Effector memory CD8-positive, alpha-beta T cell (primary cell): Measurements from ENCODE around the gene TNS2.
A peak's percentile ranks its signal among the peaks of the same experiment; 100 is the strongest.

ENCODE experiments used
- ATAC-seq: fragments of 150-1000 bp; cut with Tn5 transposase; replicated peaks from 2 replicates; pipeline ENCODE4 v1.10.0; 2021; ENCODE audit warnings: mild to moderate bottlenecking, moderate library complexity
- DNase-seq, 3 experiments: peaks; one replicate each; pipeline ENCODE4 v3.0.0; 2021
- H3K27ac Mint-ChIP-seq, 2 donors: one replicate each; pipeline ENCODE4 v1.8.0; 2022; ENCODE audit warnings: mild to moderate bottlenecking in 2 of 2, mixed read lengths in 2 of 2, moderate library complexity in 2 of 2
- H3K27me3 Mint-ChIP-seq, 2 donors: one replicate each; pipeline ENCODE4 v1.8.0; 2022; ENCODE audit warnings: mixed read lengths in 2 of 2
- H3K36me3 Mint-ChIP-seq: one replicate; pipeline ENCODE4 v1.8.0; 2022; ENCODE audit warnings: mild to moderate bottlenecking, moderate library complexity, mixed read lengths; ENCODE audit not compliant: insufficient read depth
- H3K4me1 Mint-ChIP-seq, 2 donors: one replicate each; pipeline ENCODE4 v1.8.0; 2022; ENCODE audit warnings: low read depth in 2 of 2, mixed read lengths in 2 of 2
- H3K4me3 Mint-ChIP-seq, 2 donors: one replicate each; pipeline ENCODE4 v1.8.0; 2022; ENCODE audit warnings: mild to moderate bottlenecking in 2 of 2, mixed read lengths in 2 of 2, moderate library complexity in 2 of 2
- H3K9me3 Mint-ChIP-seq, 2 donors: one replicate each; pipeline ENCODE4 v1.8.0; 2022; ENCODE audit warnings: mixed read lengths in 2 of 2

Gene TNS2

DNA sequence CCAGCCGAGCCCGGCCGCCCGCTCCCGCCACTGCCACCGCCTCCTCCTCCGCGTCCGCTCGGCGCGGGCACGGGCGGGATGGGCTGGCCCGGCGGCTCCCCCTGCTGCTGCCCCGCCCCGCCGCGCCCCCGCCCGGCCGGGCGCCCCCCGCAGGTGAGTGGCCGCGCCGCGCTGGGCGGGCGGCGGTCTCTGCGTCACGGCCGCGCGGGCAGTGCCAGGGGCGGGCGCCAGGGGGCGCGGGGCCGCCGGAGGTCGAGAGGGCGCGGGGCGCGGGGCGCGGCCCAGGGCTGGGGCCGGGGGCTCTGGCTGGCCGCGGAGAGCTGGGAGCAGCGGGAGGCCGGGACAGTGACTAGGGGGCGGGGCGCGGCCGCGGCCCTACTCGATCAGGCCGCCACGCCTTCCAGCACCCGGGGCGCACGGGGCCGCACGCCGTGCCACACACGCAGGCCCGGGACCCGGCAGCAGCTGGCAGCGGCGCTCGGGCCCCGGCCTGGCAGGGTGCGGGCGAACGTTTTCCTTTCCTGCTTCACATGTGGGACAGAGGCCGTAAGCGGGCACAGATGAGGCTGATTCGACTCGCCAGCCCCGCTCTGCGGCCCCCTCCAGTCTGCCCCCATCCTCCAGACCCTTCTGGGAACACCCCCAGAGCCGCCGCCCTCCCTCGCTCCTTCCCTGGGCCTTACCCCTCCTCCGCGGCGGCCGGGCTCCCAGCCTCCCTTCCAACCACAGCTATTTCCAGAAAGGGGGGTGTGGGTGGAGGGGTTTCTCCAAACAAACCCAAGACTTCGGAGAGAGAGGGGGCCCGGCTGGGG, 2.4 kb upstream of the TNS2 start:
- Mint-ChIP-seq H3K9me3 (no peaks in the 10 kb centered on the region), H3K36me3 (peaks cover 6% of the 10 kb centered on the region), H3K4me1 (peaks cover 4 to 19% of the 10 kb centered on the region in 2 donors), H3K4me3 (peak overlapping the region; percentile 88 to 93), H3K27ac (peak overlapping the region; percentile 85 to 92), H3K27me3 (no peaks in the 10 kb centered on the region)
- ATAC-seq, result peak; percentile 83
- DNase-seq, result peak; percentile 66 to 75 (median 71)

DNA sequence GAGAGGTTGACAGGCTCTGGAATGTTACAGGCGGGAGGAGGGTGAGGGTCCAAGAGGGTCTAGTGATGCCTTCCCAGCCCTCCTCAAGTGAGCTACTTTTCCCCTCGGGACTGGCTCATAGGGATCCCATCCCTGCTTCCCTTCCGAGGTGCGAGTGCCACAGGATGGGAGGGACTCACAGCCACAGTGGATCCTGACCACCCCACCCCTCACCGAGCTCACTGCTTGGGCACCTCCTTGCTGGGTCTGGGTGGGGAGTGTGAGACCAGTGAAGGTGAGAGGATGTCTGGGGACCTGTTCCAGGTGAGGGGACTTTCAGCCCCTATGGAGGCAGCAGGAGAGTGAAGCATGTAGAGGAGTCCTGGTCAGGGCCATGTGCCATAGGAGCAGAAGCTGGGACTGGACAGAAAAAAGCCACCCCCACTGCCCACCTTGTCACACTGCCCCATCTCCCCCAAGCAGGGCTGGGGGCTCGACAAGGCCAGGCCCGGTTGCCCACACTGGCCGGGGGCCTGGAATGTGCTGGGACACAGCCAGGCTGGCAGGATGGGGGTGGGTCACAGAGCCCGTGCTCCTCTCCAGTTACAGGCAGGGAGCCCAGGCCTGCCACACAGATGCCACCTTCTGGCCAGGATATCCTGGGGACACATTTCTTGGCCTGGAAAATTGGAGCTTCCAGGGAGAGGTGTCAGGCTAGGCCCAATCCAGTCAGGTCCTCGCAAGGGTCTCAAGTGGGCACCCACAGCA, 1.7 kb upstream of the TNS2 start:
- no peak for DNase-seq
- Mint-ChIP-seq H3K27me3 (no peaks in the 10 kb centered on the region), H3K36me3 (peaks cover 3% of the 10 kb centered on the region), H3K9me3 (no peaks in the 10 kb centered on the region), H3K27ac (peak overlapping the region in 1 of 2 donors; percentile 77), H3K4me3 (peak overlapping the region; percentile 62 to 67), H3K4me1 (peaks cover 4 to 19% of the 10 kb centered on the region in 2 donors)
- no peak for ATAC-seq

DNA sequence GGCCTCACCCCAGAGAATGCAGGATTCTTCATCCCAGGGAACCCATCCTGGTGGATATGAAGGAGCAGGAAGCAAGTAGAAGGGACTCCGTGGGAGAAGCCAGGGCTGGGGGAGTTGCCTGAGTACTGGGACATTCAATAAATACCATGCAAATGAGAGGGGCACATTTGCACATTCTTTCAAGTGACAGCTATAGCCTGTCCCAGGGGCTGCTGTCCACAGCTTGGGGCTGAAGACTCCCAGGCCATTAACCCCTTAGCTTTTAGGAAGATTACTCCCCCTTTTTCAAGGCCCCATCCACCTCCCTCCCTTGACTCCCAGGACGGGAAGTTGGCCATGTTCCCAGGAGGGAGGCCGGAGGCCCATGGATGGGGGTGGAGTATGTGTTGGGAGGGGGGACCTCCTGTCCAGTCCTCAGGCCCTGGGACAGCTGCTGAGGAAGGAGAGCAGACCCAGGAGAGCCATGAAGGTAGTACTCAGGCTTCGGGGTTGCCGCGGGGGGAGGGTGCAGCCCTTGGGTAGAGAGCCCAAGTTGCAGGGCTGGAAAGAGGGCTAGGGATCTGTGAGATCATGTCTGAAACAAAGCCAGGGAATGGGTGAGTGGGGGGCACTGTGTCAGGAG, 974 bp upstream of the TNS2 start:
- ATAC-seq, result no peak
- H3K9me3 Mint-ChIP-seq, result no peaks in the 10 kb centered on the region
- peaks cover 1% of the 10 kb centered on the region for H3K36me3 Mint-ChIP-seq
- no peaks in the 10 kb centered on the region for H3K27me3 Mint-ChIP-seq
- no peak for DNase-seq
- peaks cover 6 to 19% of the 10 kb centered on the region in 2 donors for H3K4me1 Mint-ChIP-seq
- no peak overlapping the region for H3K4me3 Mint-ChIP-seq
- peak overlapping the region in 1 of 2 donors; percentile 77 for H3K27ac Mint-ChIP-seq

DNA sequence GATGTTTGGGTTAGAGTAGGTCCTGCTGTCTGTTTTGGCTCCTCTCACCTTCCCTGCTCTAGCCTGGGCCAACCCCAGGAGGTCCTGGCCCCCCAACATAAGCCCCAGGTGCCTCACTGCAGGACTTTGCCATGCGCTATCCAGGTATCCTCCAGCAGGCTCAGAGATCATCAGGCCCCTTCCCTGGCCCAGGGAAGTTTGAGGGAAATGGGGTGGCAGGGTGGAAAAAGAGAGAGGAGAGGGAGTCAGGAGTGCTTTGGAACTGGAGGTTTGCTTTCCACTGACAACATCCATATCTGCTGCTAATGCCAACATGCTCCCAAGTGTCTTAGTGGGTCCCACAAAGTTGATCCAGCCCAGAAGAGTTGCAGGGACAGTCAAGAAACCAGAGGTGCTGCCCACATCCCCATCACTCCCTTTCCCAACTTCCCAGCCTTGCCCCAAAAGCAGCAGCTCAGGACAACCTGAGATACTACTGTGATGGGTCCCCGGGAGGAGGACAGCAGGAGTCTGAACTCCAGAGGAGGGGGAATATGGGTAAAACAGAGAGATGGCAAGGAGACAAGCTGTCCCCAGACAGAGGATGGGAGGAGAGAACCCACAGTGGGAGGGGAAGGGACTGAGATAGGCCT, 677 bp downstream of the TNS2 start:
- peaks cover 13 to 23% of the 10 kb centered on the region in 2 donors for H3K4me1 Mint-ChIP-seq
- H3K36me3 Mint-ChIP-seq, result peaks cover 6% of the 10 kb centered on the region
- ATAC-seq, result no peak
- H3K27ac Mint-ChIP-seq, result peak overlapping the region; percentile 25 to 33
- H3K4me3 Mint-ChIP-seq, result no peak overlapping the region
- no peaks in the 10 kb centered on the region for H3K27me3 Mint-ChIP-seq
- no peak for DNase-seq
- H3K9me3 Mint-ChIP-seq, result no peaks in the 10 kb centered on the region

DNA sequence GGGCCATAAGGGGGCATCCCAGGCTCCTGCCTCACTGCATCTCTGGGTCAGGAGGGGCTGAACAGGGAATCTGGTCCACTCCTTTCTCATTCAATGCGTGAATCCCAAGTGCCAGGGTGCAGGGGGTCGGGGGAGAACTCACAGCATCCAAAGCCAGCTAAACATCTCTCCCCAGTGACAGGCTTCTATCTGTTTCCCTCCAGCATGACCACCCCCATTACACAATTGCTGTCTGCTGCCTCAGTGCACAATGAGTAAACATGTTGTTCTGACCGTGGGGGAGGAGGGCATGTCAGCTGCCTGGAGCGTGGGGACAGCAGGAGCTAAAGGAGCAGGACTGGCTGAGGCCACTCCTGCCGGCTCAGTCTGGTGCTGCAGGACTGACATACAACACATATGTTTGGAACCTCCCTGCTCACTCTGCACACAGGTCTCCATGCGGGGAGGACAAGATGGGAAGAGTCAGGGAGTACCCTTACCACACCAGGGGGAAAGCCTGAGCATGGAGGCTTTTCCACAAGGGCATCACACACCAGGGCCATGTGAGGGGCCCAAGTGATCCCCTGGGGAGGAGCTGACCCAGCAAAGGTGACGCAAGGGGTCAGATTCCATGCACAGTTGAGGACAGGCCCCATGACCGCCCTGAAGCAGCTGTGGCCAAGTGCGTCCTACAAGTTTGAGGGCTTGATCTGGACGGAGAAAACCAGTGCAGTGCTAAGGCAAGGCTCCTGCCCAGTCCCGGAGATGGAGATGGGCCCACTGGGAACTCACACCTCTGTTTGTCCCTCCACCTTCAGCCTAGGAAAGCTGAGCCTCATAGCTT, 1.4 kb downstream of the TNS2 start:
- DNase-seq (no peak), ATAC-seq (no peak)
- Mint-ChIP-seq H3K4me1 (peaks cover 14 to 20% of the 10 kb centered on the region in 2 donors), H3K9me3 (no peaks in the 10 kb centered on the region), H3K27me3 (no peaks in the 10 kb centered on the region), H3K36me3 (peaks cover 6% of the 10 kb centered on the region), H3K4me3 (no peak overlapping the region), H3K27ac (peak overlapping the region in 1 of 2 donors; percentile 33)

DNA sequence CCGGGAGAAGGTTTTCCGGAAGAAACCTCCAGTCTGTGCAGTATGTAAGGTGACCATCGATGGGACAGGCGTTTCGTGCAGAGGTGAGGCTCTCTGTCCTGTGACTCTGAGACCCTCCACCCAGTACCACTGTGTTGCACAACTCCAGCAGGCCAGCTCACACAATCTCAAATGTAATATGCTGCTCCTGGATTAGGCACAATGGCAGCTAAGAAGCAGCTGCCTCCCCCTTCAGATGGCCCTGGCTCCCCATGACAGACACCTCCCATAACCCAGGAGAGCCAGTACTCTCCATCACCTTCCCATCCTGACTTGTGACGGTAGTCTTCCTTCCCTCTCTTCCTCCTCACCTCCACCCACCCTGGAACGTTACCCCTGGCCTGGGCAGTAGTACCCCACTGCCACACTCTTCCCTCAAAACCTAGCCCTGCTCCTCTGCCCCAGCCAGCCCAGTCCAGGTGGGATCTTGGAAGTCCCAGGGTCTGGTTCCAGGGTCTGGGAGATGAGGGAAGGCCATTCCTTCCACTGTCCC, 2.1 kb downstream of the TNS2 start:
- Mint-ChIP-seq H3K36me3 (peaks cover 6% of the 10 kb centered on the region), H3K27me3 (no peaks in the 10 kb centered on the region), H3K27ac (peak overlapping the region in 1 of 2 donors; percentile 67), H3K4me1 (peaks cover 10 to 14% of the 10 kb centered on the region in 2 donors), H3K4me3 (no peak overlapping the region), H3K9me3 (no peaks in the 10 kb centered on the region)
- DNase-seq (no peak), ATAC-seq (no peak)

DNA sequence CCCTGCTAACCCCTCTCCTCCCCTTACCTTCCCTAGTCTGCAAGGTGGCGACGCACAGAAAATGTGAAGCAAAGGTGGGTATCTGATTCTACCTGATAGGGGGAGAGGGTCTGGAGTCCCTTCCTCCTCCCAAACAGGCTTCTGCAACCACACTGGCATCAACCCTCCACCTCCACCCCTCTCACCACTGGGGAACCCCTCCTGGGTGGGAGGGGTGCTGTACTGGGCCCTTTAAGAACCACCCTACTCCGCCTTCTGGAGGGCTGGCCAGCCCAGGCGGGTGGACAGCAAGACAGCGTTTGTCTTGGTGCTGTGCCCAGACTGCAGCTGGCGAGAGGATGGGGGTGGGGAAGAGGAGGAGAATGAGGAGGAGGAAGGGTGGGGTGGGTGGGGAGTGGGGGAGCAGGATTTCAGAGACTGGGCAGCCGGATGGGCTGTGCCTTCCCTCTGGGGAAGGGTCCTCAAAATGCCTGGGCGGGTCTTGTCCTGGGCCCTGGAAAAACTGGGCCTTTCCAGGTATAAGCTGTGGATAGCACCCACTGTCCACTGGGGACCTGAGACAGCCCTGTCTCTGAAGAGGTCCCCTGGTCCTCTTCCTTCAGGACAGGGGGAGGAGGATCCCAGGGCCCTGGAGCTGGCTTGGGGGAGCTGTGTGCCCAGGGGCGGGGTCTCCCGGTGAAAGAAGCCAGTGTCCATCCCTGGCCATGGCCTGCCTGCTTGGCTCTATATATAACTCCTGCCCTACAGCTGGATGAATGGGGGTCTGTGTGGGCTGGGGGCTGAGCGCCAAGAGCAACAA, 2.8 kb downstream of the TNS2 start:
- peak overlapping the region in 1 of 2 donors; percentile 67 for H3K27ac Mint-ChIP-seq
- peaks cover 0 to under 1% of the 10 kb centered on the region in 2 donors for H3K27me3 Mint-ChIP-seq
- DNase-seq (no peak), ATAC-seq (no peak)
- H3K4me3 Mint-ChIP-seq, result no peak overlapping the region
- peaks cover 6% of the 10 kb centered on the region for H3K36me3 Mint-ChIP-seq
- peaks cover 10 to 14% of the 10 kb centered on the region in 2 donors for H3K4me1 Mint-ChIP-seq
- no peaks in the 10 kb centered on the region for H3K9me3 Mint-ChIP-seq

DNA sequence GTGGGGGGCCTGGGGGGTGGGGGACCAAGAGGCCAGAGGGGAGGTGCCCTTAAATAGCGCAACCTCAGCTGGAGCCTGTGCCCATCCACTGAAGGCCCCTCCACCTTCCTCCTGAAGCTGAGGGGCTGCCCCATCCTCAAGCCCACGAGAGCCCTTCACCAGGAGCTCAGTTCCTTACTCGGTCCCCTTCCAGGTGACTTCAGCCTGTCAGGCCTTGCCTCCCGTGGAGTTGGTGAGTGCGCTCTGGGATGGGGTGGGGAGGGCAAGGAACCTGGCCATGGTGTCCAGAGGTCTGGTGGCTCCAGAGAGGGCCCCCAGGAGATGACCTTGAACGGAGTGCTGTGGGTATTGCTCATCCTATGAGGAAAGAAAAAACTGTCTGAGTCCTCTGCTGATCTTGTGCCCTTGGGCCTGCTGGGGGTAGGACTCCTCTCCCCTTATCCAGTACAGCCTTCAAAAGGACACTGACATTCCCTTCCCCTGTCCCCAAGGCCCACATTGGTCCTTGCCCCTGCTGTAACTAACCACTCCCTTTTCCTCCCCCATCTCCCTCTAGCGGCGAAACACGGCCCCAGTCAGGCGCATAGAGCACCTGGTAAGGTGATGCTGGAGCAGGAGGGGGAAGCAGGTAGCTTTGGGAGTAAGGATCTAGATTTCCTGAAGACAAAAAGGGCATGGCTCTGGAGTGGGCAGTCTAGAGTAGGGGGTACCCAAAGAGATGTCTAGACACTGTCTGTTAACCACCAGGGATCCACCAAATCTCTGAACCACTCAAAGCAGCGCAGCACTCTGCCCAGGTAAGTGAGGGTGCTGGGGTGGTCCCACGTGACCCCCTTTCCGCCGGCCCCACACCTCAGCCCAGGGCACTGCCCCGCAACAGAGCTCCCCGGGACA, 3.6 kb downstream of the TNS2 start:
- peaks cover 6% of the 10 kb centered on the region for H3K36me3 Mint-ChIP-seq

DNA sequence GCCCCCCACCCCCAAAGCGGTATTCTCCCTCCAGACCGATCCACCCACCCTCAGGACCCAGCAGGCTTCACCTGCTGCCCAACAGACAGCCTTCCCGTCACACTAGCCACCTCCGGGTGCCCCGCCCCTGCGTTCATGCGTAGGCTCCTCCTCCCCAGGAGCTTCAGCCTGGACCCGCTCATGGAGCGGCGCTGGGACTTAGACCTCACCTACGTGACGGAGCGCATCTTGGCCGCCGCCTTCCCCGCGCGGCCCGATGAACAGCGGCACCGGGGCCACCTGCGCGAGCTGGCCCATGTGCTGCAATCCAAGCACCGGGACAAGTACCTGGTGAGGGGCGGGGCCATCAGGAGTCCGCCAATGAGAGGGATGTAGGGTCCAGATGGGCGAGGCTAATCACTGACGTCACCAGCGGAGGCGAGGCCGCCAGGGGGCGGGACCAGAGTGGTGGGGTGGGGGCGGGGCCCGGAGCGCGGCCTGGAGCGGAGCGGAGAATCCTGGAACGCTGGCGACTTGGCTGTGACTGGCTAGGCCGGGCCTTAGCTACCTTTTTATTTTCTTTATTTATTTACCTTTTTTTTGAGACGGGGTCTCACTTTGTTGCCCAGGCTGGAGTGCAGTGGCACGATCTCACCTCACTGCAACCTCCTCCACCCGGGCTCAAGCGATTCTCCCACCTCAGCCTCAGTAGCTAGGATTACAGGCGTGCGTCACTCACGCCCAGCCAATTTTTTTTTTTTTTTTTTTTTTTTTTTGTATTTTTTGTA, 4.4 kb downstream of the TNS2 start:
- H3K4me3 Mint-ChIP-seq, result peak overlapping the region; percentile 93 to 96
- peak; percentile 89 to 93 (median 90) for DNase-seq
- H3K36me3 Mint-ChIP-seq, result peaks cover 6% of the 10 kb centered on the region
- peaks cover 10 to 14% of the 10 kb centered on the region in 2 donors for H3K4me1 Mint-ChIP-seq
- ATAC-seq, result peak; percentile 91
- peaks cover 0 to 11% of the 10 kb centered on the region in 2 donors for H3K27me3 Mint-ChIP-seq
- H3K27ac Mint-ChIP-seq, result peak overlapping the region; percentile 83 to 92
- no peaks in the 10 kb centered on the region for H3K9me3 Mint-ChIP-seq

More for the DNA sequence above, 3.6 kb downstream of the TNS2 start:
- Mint-ChIP-seq H3K4me3 (peak overlapping the region; percentile 93 to 96), H3K4me1 (peaks cover 10 to 14% of the 10 kb centered on the region in 2 donors), H3K9me3 (no peaks in the 10 kb centered on the region), H3K27me3 (peaks cover 0 to 9% of the 10 kb centered on the region in 2 donors), H3K27ac (peak overlapping the region; percentile 83 to 92)
- peak; percentile 38 for ATAC-seq
- DNase-seq, result peak; percentile 48 to 61 (median 61)

DNA sequence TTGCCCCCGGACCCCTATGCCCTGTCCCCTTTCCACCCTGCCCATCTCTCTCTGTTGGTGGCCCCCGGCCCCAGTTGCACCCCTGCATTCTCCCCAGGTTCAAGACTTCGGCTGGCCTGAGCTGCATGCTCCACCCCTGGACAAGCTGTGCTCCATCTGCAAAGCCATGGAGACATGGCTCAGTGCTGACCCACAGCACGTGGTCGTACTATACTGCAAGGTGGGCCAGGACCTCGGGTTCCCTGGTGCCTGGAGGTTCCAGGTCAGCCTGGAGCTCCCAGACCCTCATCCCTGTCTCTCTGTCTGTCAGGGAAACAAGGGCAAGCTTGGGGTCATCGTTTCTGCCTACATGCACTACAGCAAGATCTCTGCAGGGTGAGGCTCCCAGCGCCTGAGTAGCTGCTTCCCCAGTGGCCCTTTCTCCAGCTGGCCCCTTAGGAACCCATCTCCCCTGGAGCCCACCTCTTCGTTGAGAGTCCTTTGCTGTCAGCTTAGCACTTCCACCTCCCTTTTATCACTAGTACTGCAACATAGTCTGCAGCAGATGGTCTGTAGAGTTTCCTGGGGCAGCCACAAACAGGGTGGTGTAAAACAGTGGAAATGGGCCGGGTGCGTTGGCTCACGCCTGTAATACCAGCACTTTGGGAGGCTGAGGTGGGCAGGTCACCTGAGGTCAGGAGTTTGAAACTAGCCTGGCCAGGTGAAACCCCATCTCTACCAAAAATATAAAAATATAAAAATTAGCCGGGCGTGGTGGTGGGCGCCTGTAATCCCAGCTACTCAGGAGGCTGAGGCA, 5.8 kb downstream of the TNS2 start:
- DNase-seq, result no peak
- H3K9me3 Mint-ChIP-seq, result no peaks in the 10 kb centered on the region
- peaks cover 10 to 12% of the 10 kb centered on the region in 2 donors for H3K4me1 Mint-ChIP-seq
- no peak overlapping the region for H3K27ac Mint-ChIP-seq
- H3K27me3 Mint-ChIP-seq, result peaks cover 0 to 11% of the 10 kb centered on the region in 2 donors
- no peak for ATAC-seq
- peak overlapping the region; percentile 58 to 72 for H3K4me3 Mint-ChIP-seq
- H3K36me3 Mint-ChIP-seq, result peaks cover 6% of the 10 kb centered on the region
